Type B pancreatic cell (in vitro differentiated cells): Measurements from ENCODE around the gene C1S. TPM values are rescaled to one million over a fixed set of nuclear protein-coding genes. Genes with fewer than 3 reads are reported as not detected.

Experiments
- DNase-seq: peaks from one replicate; pipeline ENCODE4 v3.0.0; 2021; ENCODE audit warnings: mixed read lengths; ENCODE audit not compliant: unreplicated experiment; ENCODE audit errors: extremely low spot score
- H3K27ac Mint-ChIP-seq: 2 replicates; pipeline ENCODE4 v1.8.0; 2021; ENCODE audit warnings: mild to moderate bottlenecking, mixed read lengths
- H3K27me3 Mint-ChIP-seq: 2 replicates; pipeline ENCODE4 v1.8.0; 2021; ENCODE audit warnings: mixed read lengths
- H3K36me3 Mint-ChIP-seq: 2 replicates; pipeline ENCODE4 v1.8.0; 2021; ENCODE audit warnings: mixed read lengths
- H3K4me1 Mint-ChIP-seq: one replicate; pipeline ENCODE4 v1.8.0; 2021; ENCODE audit warnings: mixed read lengths; ENCODE audit not compliant: unreplicated experiment
- H3K4me3 Mint-ChIP-seq: 2 replicates; pipeline ENCODE4 v1.8.0; 2021; ENCODE audit warnings: mild to moderate bottlenecking, mixed read lengths
- H3K9me3 Mint-ChIP-seq: 2 replicates; pipeline ENCODE4 v1.8.0; 2021; ENCODE audit warnings: mixed read lengths
- CTCF ChIP-seq: fragments of 200-600 bp; sonication (generic); conservative IDR thresholded peaks from 2 replicates; pipeline ENCODE4 v1.5.0; 2021; ENCODE audit warnings: antibody characterized with exemption, mild to moderate bottlenecking
- total RNA-seq: library from RNA; stranded (reverse); gene quantifications from 2 replicates; pipeline ENCODE4 v1.2.1, GENCODE V29; 2021; ENCODE audit warnings: low replicate concordance

C1S gene
- total RNA-seq, 1 donor from 2014 or later, result 3.1 TPM

- no peak for TF ChIP-seq CTCF
- no peak for DNase-seq
- H3K4me3 Mint-ChIP-seq, result peak overlapping the region; percentile 90
- no peaks in the 10 kb centered on the region for H3K27me3 Mint-ChIP-seq
- peaks cover 10% of the 10 kb centered on the region for H3K4me1 Mint-ChIP-seq
- H3K36me3 Mint-ChIP-seq, result peaks cover 27% of the 10 kb centered on the region
- H3K9me3 Mint-ChIP-seq, result no peaks in the 10 kb centered on the region
- H3K27ac Mint-ChIP-seq, result peak overlapping the region; percentile 89
Measured at GRCh38 chr12:7016958-7017571, 43.5 kb upstream of the C1S start.

DNA sequence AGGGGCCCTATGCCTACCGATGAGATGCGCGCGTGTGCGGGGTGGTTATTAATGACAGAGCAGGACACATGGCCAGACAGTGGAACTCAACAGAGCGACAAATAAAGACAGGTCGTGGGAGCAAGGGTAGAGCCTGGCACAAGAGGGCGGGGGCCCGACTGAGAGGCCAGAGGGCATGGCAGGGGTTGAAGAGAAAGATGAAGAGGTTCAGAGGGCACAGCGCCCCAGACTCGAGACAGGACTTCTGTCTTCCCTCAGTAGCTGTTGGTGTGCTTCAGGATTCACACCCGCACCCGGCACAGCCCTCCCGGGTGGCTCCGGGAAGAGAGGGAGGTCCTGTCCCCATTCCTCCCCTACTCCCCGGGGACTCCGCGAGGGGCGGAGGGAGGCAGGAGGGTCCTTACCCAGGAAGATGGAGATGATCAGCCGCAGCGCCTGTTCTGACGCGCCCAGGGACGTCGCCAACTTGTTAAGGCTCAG lies 42.6 kb upstream of the C1S start:
- Mint-ChIP-seq H3K36me3 (peaks cover 19% of the 10 kb centered on the region), H3K27ac (peak overlapping the region; percentile 89), H3K4me3 (peak overlapping the region; percentile 90), H3K9me3 (no peaks in the 10 kb centered on the region), H3K4me1 (peaks cover 10% of the 10 kb centered on the region), H3K27me3 (no peaks in the 10 kb centered on the region)
- no peak for TF ChIP-seq CTCF
- no peak for DNase-seq

- Mint-ChIP-seq H3K9me3 (no peaks in the 10 kb centered on the region), H3K27me3 (no peaks in the 10 kb centered on the region), H3K4me1 (peaks cover 10% of the 10 kb centered on the region), H3K4me3 (peak within 1 kb of the TSS; percentile 90), H3K27ac (peak within 1 kb of the TSS; percentile 89), H3K36me3 (peaks cover 14% of the 10 kb centered on the region)
- peak; percentile 99 for DNase-seq
- TF ChIP-seq CTCF, result peak; percentile 90
Measured at GRCh38 chr12:7018350-7019042, 42.0 kb upstream of the C1S start, which contains the start of gene LPCAT3. LPCAT3 (minus strand) TSS chr12:7018476; CDS start chr12:7018424, 52 bp downstream.

DNA sequence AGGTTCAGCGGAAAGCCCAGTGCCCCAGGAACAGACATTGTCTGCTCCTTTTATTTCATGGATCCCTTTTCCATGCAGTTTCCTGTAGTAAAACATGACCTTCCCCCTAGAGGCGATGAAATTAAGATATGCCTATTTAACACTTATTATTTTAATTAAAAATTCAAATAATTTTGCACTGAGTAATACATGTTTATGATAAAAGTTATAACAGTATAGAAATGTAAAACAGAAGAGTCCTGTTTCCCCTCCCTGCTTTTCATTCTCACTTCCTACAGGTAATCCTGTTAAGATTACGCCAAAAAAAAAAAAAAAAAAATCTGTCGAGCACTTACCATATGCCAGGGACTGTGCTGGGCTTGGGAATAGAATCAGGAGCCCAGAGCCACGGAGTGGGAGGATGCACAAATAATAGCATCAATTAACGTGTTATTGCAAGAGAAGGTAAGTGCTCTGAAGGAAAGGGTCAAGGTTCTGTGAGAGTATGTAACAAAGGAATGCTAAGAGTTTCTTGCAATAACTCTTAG lies 41.4 kb upstream of the C1S start:
- no peak for TF ChIP-seq CTCF
- H3K27ac Mint-ChIP-seq, result peak overlapping the region; percentile 89
- H3K9me3 Mint-ChIP-seq, result no peaks in the 10 kb centered on the region
- no peaks in the 10 kb centered on the region for H3K27me3 Mint-ChIP-seq
- DNase-seq, result no peak
- H3K36me3 Mint-ChIP-seq, result peaks cover 8% of the 10 kb centered on the region
- peaks cover 10% of the 10 kb centered on the region for H3K4me1 Mint-ChIP-seq
- peak overlapping the region; percentile 90 for H3K4me3 Mint-ChIP-seq

GRCh38 chr12:7021956-7022355 lies 38.6 kb upstream of the C1S start:
- no peak for DNase-seq
- Mint-ChIP-seq H3K4me3 (no peak overlapping the region), H3K9me3 (no peaks in the 10 kb centered on the region), H3K27ac (no peak overlapping the region), H3K36me3 (no peaks in the 10 kb centered on the region), H3K4me1 (peaks cover under 1% of the 10 kb centered on the region), H3K27me3 (no peaks in the 10 kb centered on the region)
- TF ChIP-seq CTCF, result no peak
